Prostate gland (tissue), 2 donors: ENCODE measurements around the gene TXNRD2.

Experiments
- POLR2AphosphoS5 ChIP-seq: sonication (generic); formaldehyde crosslinking; IDR thresholded peaks from one replicate; pipeline ENCODE4 v1.6.1; 2017; ENCODE audit warnings: antibody characterized with exemption
- TF ChIP-seq, protein P1 (sequence below), 4 experiments: fragments of 200-600 bp in 2 of 4; fragments of 450-650 bp in 2 of 4; sonication (generic) in 2 of 4; IDR thresholded peaks; 1 replicate in 3 of 4; 2 replicates in 1 of 4; pipeline ENCODE4 v1.5.1; 2016 to 2019; ENCODE audit warnings: antibody characterized with exemption in 4 of 4, mild to moderate bottlenecking in 2 of 4, moderate library complexity in 2 of 4

DNA sequence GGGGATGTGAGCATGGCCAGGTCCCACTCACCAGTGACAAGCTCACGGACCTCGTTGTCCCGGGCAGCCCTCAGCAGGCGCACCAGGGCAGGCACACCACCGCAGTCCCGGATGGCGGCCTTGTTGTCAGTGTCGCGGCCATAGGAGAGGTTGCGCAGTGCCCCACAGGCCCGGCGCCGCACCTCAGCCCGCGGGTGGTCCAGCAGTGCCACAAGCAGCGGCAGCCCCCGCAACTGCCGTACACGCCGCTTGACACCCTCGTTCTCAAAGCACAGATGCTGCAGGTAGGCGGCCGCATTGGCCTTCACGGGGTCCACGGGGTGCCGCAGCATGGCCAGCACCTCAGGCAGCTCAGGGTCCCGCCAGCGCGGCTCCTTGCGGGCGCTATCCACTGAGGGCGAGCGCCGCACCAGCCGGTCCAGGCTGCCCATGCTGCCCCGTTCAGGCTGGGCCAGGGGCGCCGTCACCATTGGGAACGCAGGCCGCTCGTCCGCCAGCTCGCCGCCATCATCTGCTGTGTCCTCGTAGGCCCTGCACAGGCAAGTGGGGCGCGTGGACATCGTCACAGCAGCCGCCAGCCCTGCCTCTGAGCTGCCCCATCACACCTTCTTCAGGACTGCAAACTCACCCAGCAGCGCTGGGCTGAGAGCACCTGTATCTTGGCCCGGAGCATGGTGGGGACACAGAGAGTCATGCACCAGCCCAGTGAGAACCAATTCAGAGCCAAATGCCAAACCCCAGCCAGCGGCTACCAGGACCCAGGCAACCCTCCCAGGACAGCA is 38.3 kb upstream of the TXNRD2 start:
- TF ChIP-seq POLR2AphosphoS5: no peak
- TF ChIP-seq, protein P1, sequence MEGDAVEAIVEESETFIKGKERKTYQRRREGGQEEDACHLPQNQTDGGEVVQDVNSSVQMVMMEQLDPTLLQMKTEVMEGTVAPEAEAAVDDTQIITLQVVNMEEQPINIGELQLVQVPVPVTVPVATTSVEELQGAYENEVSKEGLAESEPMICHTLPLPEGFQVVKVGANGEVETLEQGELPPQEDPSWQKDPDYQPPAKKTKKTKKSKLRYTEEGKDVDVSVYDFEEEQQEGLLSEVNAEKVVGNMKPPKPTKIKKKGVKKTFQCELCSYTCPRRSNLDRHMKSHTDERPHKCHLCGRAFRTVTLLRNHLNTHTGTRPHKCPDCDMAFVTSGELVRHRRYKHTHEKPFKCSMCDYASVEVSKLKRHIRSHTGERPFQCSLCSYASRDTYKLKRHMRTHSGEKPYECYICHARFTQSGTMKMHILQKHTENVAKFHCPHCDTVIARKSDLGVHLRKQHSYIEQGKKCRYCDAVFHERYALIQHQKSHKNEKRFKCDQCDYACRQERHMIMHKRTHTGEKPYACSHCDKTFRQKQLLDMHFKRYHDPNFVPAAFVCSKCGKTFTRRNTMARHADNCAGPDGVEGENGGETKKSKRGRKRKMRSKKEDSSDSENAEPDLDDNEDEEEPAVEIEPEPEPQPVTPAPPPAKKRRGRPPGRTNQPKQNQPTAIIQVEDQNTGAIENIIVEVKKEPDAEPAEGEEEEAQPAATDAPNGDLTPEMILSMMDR (IDR thresholded peaks at IDR 0.05): no peak
